Endothelial cell of umbilical vein (primary cell): ENCODE data around the gene DCAF17. TPM values are rescaled to one million over a fixed set of nuclear protein-coding genes. Genes with fewer than 3 reads are reported as not detected.

Experiments
- BruUV-seq: library from RNA; stranded (reverse); fragments of 400-500 nt; replicated peaks from 2 replicates; lab custom pipeline; 2021; lab: Mats Ljungman, UMichigan
- CTCF ChIA-PET: fragments of 300-600, 350-600 bp; sonication (Branson Sonifier 250); formaldehyde crosslinking; loops from one replicate; lab custom pipeline; 2021; ENCODE audit warnings: antibody characterized with exemption, inconsistent platforms; lab: Charles Lee
- POLR2A ChIA-PET: fragments of 300-600, 350-600 bp; sonication (Branson Sonifier 250); formaldehyde crosslinking; loops from one replicate; lab custom pipeline; 2021; ENCODE audit warnings: antibody characterized with exemption, inconsistent platforms; lab: Charles Lee
- DNase-seq: peaks from one replicate; pipeline ENCODE4 v3.0.0-alpha.2; 2011; ENCODE audit warnings: low read depth, low spot score
- FAIRE-seq: peaks from 2 replicates; lab custom pipeline; 2011; peaks lifted over from hg19 to GRCh38; lab: Jason Lieb, UNC
- H2AFZ ChIP-seq: 2 replicates; pipeline ENCODE4 v1.6.0; 2012; ENCODE audit warnings: low read depth, low read length, control low read depth, inconsistent platforms
- H3K27ac ChIP-seq: 2 replicates; pipeline ENCODE4 v1.5.1; 2011; ENCODE audit warnings: low read depth, mild to moderate bottlenecking, control low read depth, low read length, moderate library complexity; ENCODE audit not compliant: insufficient read depth
- H3K27me3 ChIP-seq, 2 experiments: 2 replicates each; pipeline versions ENCODE4 v1.6.0 to v1.6.1; 2011; ENCODE audit warnings: low read length in 2 of 2, mixed read lengths in 1 of 2; ENCODE audit not compliant: control insufficient read depth in 2 of 2, insufficient read depth in 2 of 2
- H3K36me3 ChIP-seq, 2 experiments: 2 replicates in 1 of 2; 3 replicates in 1 of 2; pipeline ENCODE4 v1.5.1; 2011; ENCODE audit warnings: low read length in 2 of 2, mild to moderate bottlenecking in 1 of 2, moderate library complexity in 1 of 2; ENCODE audit not compliant: control insufficient read depth in 2 of 2, insufficient read depth in 2 of 2; ENCODE audit errors: extremely low read depth in 1 of 2
- H3K4me1 ChIP-seq: 3 replicates; pipeline ENCODE4 v1.5.1; 2011; ENCODE audit warnings: mild to moderate bottlenecking, low read length; ENCODE audit not compliant: control insufficient read depth, insufficient read depth; ENCODE audit errors: extremely low read depth
- H3K4me2 ChIP-seq: 2 replicates; pipeline ENCODE4 v1.6.1; 2011; ENCODE audit warnings: low read length, control low read depth, mixed read lengths; ENCODE audit not compliant: insufficient read depth
- H3K4me3 ChIP-seq, 3 experiments: fragments of 200-600 bp in 1 of 3; sonication (generic), shearing (Covaris generic) in 1 of 3; replicated peaks in 1 of 3; 2 replicates each; pipeline ENCODE4 v1.5.1; 2011 to 2016; ENCODE audit warnings: control low read depth in 3 of 3, low read length in 3 of 3, mild to moderate bottlenecking in 2 of 3, inconsistent platforms in 1 of 3, low read depth in 1 of 3, moderate library complexity in 1 of 3; ENCODE audit not compliant: insufficient read depth in 1 of 3
- H3K79me2 ChIP-seq: 2 replicates; pipeline ENCODE4 v1.6.0; 2012; ENCODE audit warnings: low read length, inconsistent platforms; ENCODE audit not compliant: control insufficient read depth, insufficient read depth
- H3K9ac ChIP-seq: replicated peaks from 2 replicates; pipeline ENCODE3; 2011; ENCODE audit warnings: low read length, control low read depth; ENCODE audit not compliant: insufficient read depth; ENCODE audit errors: extremely low read depth
- H3K9me1 ChIP-seq: replicated peaks from 3 replicates; pipeline ENCODE4 v1.6.0; 2011; ENCODE audit warnings: mild to moderate bottlenecking, low read length; ENCODE audit not compliant: control insufficient read depth, insufficient read depth; ENCODE audit errors: extremely low read depth
- H3K9me3 ChIP-seq: replicated peaks from 2 replicates; pipeline ENCODE4 v1.5.1; 2012; ENCODE audit warnings: low read length, inconsistent platforms; ENCODE audit not compliant: control insufficient read depth, insufficient read depth
- H4K20me1 ChIP-seq: replicated peaks from 2 replicates; pipeline ENCODE3; 2011; ENCODE audit warnings: mild to moderate bottlenecking, low read length; ENCODE audit not compliant: control insufficient read depth, insufficient read depth; ENCODE audit errors: extremely low read depth
- EZH2 ChIP-seq: IDR thresholded peaks from 2 replicates; pipeline ENCODE4 v1.6.1; 2012; ENCODE audit warnings: borderline replicate concordance, low read depth, mild to moderate bottlenecking, moderate library complexity, low read length, inconsistent platforms; ENCODE audit not compliant: severe bottlenecking
- FOS ChIP-seq: IDR thresholded peaks from 2 replicates; pipeline ENCODE4 v1.6.1; 2011; ENCODE audit warnings: mild to moderate bottlenecking, low read length, moderate library complexity, borderline replicate concordance; ENCODE audit not compliant: insufficient read depth
- GATA2 ChIP-seq: IDR thresholded peaks from 2 replicates; pipeline ENCODE4 v1.7.0; 2011; ENCODE audit warnings: low read depth, mild to moderate bottlenecking, moderate library complexity, mixed read lengths, low read length; ENCODE audit not compliant: insufficient read length, insufficient read depth
- JUN ChIP-seq: IDR thresholded peaks from 2 replicates; pipeline ENCODE4 v1.6.1; 2011; ENCODE audit warnings: borderline replicate concordance, low read depth; ENCODE audit not compliant: insufficient read length, insufficient read depth
- MYC ChIP-seq: IDR thresholded peaks from one replicate; pipeline ENCODE4 v1.6.1; 2011; ENCODE audit warnings: mild to moderate bottlenecking, low read depth, low read length
- POLR2A ChIP-seq: IDR thresholded peaks from 2 replicates; pipeline ENCODE4 v1.6.1; 2012; ENCODE audit warnings: low read depth, mild to moderate bottlenecking, control low read depth, low read length
- POLR2AphosphoS5 ChIP-seq: IDR thresholded peaks from 2 replicates; pipeline ENCODE4 v1.6.1; 2012; ENCODE audit warnings: low read depth, mild to moderate bottlenecking, control low read depth, low read length, moderate library complexity; ENCODE audit not compliant: insufficient read depth
- dilution Hi-C: fragments of 300-500 bp; cut with MboI; formaldehyde crosslinking; loops from one replicate; pipeline ENCODE4 v1.15.0; 2019; ENCODE audit warnings: low sequenced_read_pairs; ENCODE audit not compliant: extremely low pct_ligation_motif_present
- intact Hi-C: fragments of 100-400 bp; cut with micrococcal nuclease; formaldehyde crosslinking; loops from one replicate; pipeline ENCODE4 v1.10.0; 2022
- polyA plus RNA-seq, 4 experiments: library from polyadenylated mRNA; depleted of rRNA in 3 of 4; stranded (reverse) in 3 of 4; unstranded in 1 of 4; fragments of >200 nt; gene quantifications; 2 replicates each; pipeline versions ENCODE4 v1.2.1 to v1.2.3, GENCODE V29; 2011 to 2012; ENCODE audit warnings: missing spikeins in 1 of 4
- total RNA-seq: library from RNA; stranded (reverse); gene quantifications from 2 replicates; pipeline ENCODE4 v1.2.3, GENCODE V29; 2021
- TF ChIP-seq, protein P1 (sequence below): IDR thresholded peaks from 2 replicates; pipeline ENCODE4 v1.6.1; 2011; ENCODE audit not compliant: insufficient read depth, insufficient read length
- TF ChIP-seq, protein P2 (sequence below), 2 donors: IDR thresholded peaks; 1 replicate in 1 of 2; 2 replicates in 1 of 2; pipeline ENCODE4 v1.5.1; 2011; ENCODE audit warnings: low read length in 2 of 2, mild to moderate bottlenecking in 2 of 2, moderate library complexity in 2 of 2, control low read depth in 1 of 2, inconsistent platforms in 1 of 2, low read depth in 1 of 2; ENCODE audit not compliant: insufficient read depth in 1 of 2; ENCODE audit errors: extremely low read depth in 1 of 2

Gene DCAF17
- total and polyA plus RNA-seq, 2 donors (not counting 3 experiments of a cell fraction or from before 2014, with no cell fraction given) = 4.6 to 14.9 TPM

DNA sequence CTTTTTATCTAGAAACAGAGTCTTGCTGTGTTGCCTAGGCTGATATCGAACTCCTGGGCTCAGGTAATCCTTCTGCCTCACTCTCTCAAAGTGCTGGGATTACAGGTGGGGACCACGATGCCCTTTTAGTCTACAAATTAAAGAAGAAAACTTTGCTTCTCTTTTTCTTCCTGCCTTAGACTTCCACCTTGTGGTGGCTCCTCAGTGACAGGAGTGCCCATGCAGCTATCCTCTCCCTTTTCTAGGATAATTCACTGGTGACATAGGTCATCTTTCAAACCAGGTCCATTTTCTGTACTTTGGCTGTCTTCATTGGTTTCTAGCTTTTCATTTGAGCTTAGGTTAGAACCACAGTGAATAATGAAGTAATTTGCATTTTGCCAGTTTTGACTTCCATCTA is 13.6 kb downstream of the DCAF17 start:
- dilution Hi-C loops = no loop called here
- H4K20me1 ChIP-seq = no peaks in the 10 kb centered on the region
- DNase-seq = no peak

More for the DNA sequence above, 13.6 kb downstream of the DCAF17 start:
- Histone ChIP-seq H3K4me3 (no peak overlapping the region), H3K79me2 (no peaks in the 10 kb centered on the region), H3K9me3 (no peaks in the 10 kb centered on the region), H3K9ac (no peak overlapping the region), H3K4me2 (no peak overlapping the region), H3K27me3 (no peaks in the 10 kb centered on the region), H3K36me3 (peaks cover 0 to 6% of the 10 kb centered on the region in 2 experiments), H3K27ac (no peak overlapping the region), H3K9me1 (no peaks in the 10 kb centered on the region), H3K4me1 (no peaks in the 10 kb centered on the region), H2AFZ (no peak overlapping the region)
- POLR2A ChIA-PET = no interaction called here
- CTCF ChIA-PET = interaction anchor here (1.1 to 2.2 kb wide), 4 partner anchors 16 to 475 kb away, joined by 3 to 8 read pairs (median 4); no protein-coding TSS in a partner anchor
- no peak for FAIRE-seq
- TF ChIP-seq, protein P1, sequence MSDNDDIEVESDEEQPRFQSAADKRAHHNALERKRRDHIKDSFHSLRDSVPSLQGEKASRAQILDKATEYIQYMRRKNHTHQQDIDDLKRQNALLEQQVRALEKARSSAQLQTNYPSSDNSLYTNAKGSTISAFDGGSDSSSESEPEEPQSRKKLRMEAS = no peak
- TF ChIP-seq MYC (no peak), EZH2 (no peak), POLR2A (no peak), JUN (no peak), FOS (no peak), POLR2AphosphoS5 (no peak), GATA2 (no peak)
- TF ChIP-seq, protein P2, sequence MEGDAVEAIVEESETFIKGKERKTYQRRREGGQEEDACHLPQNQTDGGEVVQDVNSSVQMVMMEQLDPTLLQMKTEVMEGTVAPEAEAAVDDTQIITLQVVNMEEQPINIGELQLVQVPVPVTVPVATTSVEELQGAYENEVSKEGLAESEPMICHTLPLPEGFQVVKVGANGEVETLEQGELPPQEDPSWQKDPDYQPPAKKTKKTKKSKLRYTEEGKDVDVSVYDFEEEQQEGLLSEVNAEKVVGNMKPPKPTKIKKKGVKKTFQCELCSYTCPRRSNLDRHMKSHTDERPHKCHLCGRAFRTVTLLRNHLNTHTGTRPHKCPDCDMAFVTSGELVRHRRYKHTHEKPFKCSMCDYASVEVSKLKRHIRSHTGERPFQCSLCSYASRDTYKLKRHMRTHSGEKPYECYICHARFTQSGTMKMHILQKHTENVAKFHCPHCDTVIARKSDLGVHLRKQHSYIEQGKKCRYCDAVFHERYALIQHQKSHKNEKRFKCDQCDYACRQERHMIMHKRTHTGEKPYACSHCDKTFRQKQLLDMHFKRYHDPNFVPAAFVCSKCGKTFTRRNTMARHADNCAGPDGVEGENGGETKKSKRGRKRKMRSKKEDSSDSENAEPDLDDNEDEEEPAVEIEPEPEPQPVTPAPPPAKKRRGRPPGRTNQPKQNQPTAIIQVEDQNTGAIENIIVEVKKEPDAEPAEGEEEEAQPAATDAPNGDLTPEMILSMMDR (IDR thresholded peaks at IDR 0.05; ENCODE audit: extremely low read depth in 1 of 2, insufficient read depth in 1 of 2, low read depth in 1 of 2, low read length in 2 of 2) = no peak
- BruUV-seq = no TSS peak
- intact Hi-C loops = no loop called here
